RWPE2 (cell line): ENCODE data around the gene BPIFA2.

ENCODE experiments used
- ATAC-seq: fragments of 200-7000 bp; cut with Tn5 transposase; 3 replicates; pipeline ENCODE4 v1.9.1; 2021; ENCODE audit warnings: low read depth
- DNase-seq: peaks from one replicate; pipeline ENCODE4 v3.0.0-alpha.2; 2020; ENCODE audit warnings: low spot score
- H3K27ac ChIP-seq: fragments of 450-650 bp; 2 replicates; pipeline ENCODE4 v1.5.1; 2017; ENCODE audit warnings: mild to moderate bottlenecking; ENCODE audit not compliant: poor library complexity, severe bottlenecking
- H3K27me3 ChIP-seq: fragments of 250-450 bp; sonication (Bioruptor Pico); 2 replicates; pipeline ENCODE4 v1.5.1; 2021; ENCODE audit warnings: mild to moderate bottlenecking, moderate library complexity; ENCODE audit not compliant: insufficient read depth, poor library complexity, severe bottlenecking
- H3K36me3 ChIP-seq: fragments of 250-450 bp; sonication (Bioruptor Pico); 2 replicates; pipeline ENCODE4 v1.5.1; 2020; ENCODE audit warnings: low read depth, mild to moderate bottlenecking, moderate library complexity
- H3K4me1 ChIP-seq: fragments of 250-450 bp; sonication (Bioruptor Pico); 2 replicates; pipeline ENCODE4 v1.5.1; 2021; ENCODE audit warnings: mild to moderate bottlenecking, moderate library complexity; ENCODE audit not compliant: insufficient read depth, poor library complexity, severe bottlenecking
- H3K4me3 ChIP-seq: fragments of 250-450 bp; sonication (Bioruptor Pico); 2 replicates; pipeline ENCODE4 v1.5.1; 2021; ENCODE audit warnings: mild to moderate bottlenecking, moderate library complexity; ENCODE audit not compliant: severe bottlenecking
- H3K9me3 ChIP-seq: fragments of 250-450 bp; sonication (Bioruptor Pico); 2 replicates; pipeline ENCODE4 v1.5.1; 2021; ENCODE audit warnings: mild to moderate bottlenecking, moderate library complexity; ENCODE audit not compliant: severe bottlenecking
- TF ChIP-seq, protein P1 (sequence below): fragments of 450-650 bp; IDR thresholded peaks from one replicate; pipeline ENCODE4 v1.5.1; 2017; ENCODE audit warnings: mild to moderate bottlenecking, moderate library complexity; ENCODE audit not compliant: poor library complexity, severe bottlenecking

The BPIFA2 gene

DNA sequence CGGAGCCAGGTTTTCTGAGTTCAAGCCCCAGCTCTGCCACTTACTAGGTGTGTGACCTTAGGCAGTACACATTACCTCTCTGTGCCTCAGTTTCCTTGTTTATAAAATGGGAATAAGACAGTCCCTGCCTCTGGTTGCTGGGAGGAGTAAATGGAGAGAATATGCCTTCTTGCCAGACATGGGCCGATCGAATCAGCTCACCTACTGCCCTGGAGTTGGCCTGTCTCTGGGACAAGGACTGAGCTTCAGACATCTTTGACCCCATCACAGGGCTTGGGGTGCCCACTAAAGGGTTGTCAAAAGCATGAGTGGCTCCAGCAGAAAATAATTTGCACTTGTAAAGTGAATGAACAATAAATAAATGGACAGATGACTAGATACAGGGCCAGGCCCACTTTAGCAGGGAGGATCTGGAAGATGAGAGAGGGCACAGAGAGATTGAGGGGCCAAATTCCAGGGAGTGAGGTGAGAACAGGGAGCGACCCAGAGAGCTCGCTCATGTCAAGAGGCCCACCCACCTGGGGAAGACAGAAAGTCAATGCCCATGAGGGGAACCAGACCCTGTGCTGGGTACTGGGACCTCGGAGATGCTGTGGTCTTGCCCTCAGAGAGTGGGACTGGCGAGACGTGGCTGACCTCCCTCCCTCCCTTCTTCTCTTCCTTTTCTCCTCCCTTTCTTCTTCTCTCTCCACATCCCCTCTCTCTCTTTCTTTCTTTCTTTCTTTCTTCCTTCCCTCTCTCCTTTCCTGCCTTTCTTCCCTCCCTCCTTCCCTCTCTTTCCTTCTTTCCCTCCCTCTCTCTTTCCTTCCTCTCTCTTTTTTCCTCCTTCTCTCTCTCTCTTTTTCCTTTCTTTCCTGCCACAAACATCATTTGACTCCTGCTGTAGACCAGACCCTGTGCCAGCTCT, 3.9 kb upstream of the BPIFA2 start:
- Histone ChIP-seq H3K27me3 (no peaks in the 10 kb centered on the region), H3K36me3 (no peaks in the 10 kb centered on the region)

DNA sequence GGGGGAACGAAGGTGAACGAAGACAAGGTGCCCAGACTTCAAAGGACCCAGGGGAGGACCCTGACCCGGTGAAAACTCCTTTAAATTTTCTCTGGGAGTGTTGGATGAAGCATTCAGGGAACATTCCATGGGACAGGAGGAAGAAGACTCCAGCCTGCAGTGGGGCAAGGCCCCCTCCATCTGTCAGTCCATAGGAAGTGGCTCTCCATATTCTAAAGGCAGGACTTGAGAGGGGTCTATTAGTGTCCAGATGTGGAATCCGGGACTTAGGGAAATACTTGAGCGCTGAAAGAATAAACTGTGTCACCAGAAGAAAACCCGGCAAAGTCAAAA, 3.2 kb upstream of the BPIFA2 start:
- no peaks in the 10 kb centered on the region for H3K4me1 ChIP-seq
- DNase-seq = no peak
- ATAC-seq = no peak
- no peaks in the 10 kb centered on the region for H3K27me3 ChIP-seq
- peaks cover 3% of the 10 kb centered on the region for H3K9me3 ChIP-seq
- no peaks in the 10 kb centered on the region for H3K36me3 ChIP-seq
- TF ChIP-seq, protein P1, sequence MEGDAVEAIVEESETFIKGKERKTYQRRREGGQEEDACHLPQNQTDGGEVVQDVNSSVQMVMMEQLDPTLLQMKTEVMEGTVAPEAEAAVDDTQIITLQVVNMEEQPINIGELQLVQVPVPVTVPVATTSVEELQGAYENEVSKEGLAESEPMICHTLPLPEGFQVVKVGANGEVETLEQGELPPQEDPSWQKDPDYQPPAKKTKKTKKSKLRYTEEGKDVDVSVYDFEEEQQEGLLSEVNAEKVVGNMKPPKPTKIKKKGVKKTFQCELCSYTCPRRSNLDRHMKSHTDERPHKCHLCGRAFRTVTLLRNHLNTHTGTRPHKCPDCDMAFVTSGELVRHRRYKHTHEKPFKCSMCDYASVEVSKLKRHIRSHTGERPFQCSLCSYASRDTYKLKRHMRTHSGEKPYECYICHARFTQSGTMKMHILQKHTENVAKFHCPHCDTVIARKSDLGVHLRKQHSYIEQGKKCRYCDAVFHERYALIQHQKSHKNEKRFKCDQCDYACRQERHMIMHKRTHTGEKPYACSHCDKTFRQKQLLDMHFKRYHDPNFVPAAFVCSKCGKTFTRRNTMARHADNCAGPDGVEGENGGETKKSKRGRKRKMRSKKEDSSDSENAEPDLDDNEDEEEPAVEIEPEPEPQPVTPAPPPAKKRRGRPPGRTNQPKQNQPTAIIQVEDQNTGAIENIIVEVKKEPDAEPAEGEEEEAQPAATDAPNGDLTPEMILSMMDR = no peak
- no peak overlapping the region for H3K27ac ChIP-seq
- H3K4me3 ChIP-seq = no peak overlapping the region

More for the DNA sequence above, 3.9 kb upstream of the BPIFA2 start:
- Histone ChIP-seq H3K9me3 (peaks cover 2% of the 10 kb centered on the region), H3K27ac (no peak overlapping the region), H3K4me1 (no peaks in the 10 kb centered on the region), H3K4me3 (no peak overlapping the region)
- DNase-seq = peak; percentile 62
- ATAC-seq = no peak
- TF ChIP-seq, protein P1 = no peak

DNA sequence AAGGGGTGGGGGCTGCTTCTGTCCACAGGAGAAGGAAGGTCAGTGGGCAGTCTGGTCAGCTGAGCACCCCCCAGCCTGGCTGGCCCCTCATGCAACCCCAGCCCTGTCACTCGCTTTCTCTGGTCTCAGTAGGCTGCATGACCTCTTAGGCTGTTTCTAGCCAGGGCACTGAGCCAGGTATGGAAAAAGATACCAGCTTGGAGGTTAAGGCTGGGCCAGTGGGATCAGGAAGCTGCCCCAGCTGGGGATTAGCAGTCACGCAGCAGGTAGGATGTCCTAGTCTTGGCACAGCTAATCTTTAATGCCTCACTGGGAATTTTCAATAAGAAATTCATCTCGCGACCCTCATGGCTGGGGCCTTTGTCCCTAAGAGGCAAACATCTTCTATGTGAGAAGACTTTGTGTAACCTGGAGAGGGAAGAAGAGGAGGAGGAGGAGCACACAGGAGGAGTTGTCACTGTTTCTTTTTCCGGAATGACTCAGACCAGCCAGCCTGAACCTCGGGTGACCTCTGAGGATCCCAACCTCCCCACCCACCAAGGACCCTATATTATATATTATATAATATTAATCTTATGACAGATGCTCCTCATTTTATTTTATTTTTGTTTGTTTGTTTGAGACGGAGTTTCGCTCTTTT, 2.4 kb upstream of the BPIFA2 start:
- H3K4me1 ChIP-seq = no peaks in the 10 kb centered on the region
- no peak overlapping the region for H3K4me3 ChIP-seq
- TF ChIP-seq, protein P1 = no peak
- H3K27me3 ChIP-seq = no peaks in the 10 kb centered on the region
- ATAC-seq = peak; percentile 45
- peaks cover 3% of the 10 kb centered on the region for H3K9me3 ChIP-seq
- no peaks in the 10 kb centered on the region for H3K36me3 ChIP-seq
- no peak overlapping the region for H3K27ac ChIP-seq
- DNase-seq = no peak

DNA sequence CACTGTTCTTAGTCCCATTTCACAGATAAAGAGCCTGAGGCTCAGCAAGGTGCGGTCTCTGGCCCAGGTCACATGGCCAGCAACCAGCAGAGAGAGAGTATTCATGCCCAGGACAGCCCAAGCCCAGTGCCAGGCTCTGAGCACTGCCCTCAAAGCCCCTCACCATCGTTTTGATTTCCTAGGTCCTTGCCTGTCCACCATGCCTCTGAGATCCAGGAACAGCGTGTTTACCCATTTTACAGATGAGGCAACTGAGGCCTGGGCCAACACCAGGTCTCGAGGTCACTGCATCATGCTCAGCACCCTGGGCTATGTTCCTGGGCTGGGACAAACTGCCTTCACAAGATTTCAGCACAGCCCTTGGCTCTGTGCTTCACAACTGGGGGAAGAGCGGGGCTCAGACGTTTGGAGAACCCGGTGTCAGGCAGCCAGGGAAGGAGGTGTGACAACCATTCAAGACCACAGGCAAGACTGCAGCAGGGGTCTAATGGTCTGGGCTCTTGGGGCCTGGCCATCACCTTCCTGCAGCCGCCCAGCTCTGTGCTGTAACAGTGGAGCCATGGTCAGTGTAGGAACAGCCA, 1.3 kb upstream of the BPIFA2 start:
- no peak for ATAC-seq
- TF ChIP-seq, protein P1 = no peak
- H3K4me1 ChIP-seq = no peaks in the 10 kb centered on the region

More for the DNA sequence above, 1.3 kb upstream of the BPIFA2 start:
- Histone ChIP-seq H3K36me3 (no peaks in the 10 kb centered on the region), H3K9me3 (peaks cover 5% of the 10 kb centered on the region), H3K27me3 (no peaks in the 10 kb centered on the region), H3K4me3 (no peak overlapping the region), H3K27ac (no peak overlapping the region)
- DNase-seq = peak; percentile 56
